OCI-LY7 (cell line): Measurements from ENCODE around the gene FOXM1.

ENCODE experiments used
- EZH2phosphoT487 ChIP-seq: fragments of 200-600 bp; sonication (generic); IDR thresholded peaks from 2 replicates; pipeline ENCODE4 v1.6.1; 2018; ENCODE audit warnings: low read depth, borderline replicate concordance, mild to moderate bottlenecking, mixed run types, antibody characterized with exemption, low read length, moderate library complexity, mixed read lengths
- TF ChIP-seq, protein P1 (sequence below): fragments of 200-600 bp; sonication (generic); conservative IDR thresholded peaks from 2 replicates; pipeline ENCODE4 v1.5.1; 2014; ENCODE audit warnings: mild to moderate bottlenecking, antibody characterized with exemption, low read length, moderate library complexity, mixed read lengths

- TF ChIP-seq, protein P1, sequence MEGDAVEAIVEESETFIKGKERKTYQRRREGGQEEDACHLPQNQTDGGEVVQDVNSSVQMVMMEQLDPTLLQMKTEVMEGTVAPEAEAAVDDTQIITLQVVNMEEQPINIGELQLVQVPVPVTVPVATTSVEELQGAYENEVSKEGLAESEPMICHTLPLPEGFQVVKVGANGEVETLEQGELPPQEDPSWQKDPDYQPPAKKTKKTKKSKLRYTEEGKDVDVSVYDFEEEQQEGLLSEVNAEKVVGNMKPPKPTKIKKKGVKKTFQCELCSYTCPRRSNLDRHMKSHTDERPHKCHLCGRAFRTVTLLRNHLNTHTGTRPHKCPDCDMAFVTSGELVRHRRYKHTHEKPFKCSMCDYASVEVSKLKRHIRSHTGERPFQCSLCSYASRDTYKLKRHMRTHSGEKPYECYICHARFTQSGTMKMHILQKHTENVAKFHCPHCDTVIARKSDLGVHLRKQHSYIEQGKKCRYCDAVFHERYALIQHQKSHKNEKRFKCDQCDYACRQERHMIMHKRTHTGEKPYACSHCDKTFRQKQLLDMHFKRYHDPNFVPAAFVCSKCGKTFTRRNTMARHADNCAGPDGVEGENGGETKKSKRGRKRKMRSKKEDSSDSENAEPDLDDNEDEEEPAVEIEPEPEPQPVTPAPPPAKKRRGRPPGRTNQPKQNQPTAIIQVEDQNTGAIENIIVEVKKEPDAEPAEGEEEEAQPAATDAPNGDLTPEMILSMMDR = peak; percentile 87
- TF ChIP-seq EZH2phosphoT487 = no peak
These were observed 63.5 kb downstream of the FOXM1 start for GRCh38 chr12:2813214-2814185.
